ENCODE results near the gene HACD4. TPM values are rescaled to one million over a fixed set of nuclear protein-coding genes. Genes with fewer than 3 reads are reported as not detected.
A peak's percentile ranks its signal among the peaks of the same experiment; 100 is the strongest.

Gene HACD4
- total and polyA plus RNA-seq, 2 experiments from 2014 or later = 1.7 to 2.5 TPM

DNA sequence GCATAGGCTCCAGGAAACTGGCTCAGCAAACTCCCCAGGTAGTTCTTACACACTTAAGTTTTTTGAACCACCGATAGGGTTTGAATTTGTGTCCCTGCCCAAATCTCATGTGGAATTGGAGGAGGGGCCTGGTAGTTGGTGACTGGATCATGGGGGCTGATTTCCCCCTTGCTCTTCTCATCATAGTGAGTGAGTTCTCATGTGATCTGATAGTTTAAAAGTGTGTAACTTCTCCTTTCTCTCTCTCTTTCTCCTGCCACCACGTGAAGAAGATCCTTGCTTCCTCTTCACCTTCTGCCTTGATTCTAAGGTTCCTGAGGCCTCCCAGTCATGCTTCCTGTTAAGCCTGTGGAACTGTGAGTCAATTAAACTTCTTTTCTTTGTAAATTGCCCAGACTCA lies 22.4 kb upstream of the HACD4 start:
- Histone ChIP-seq H3K4me3 (no peak overlapping the region), H3K36me3 (ENCODE audit: insufficient read depth) (no peaks in the 10 kb centered on the region), H3K4me1 (ENCODE audit: insufficient read depth) (no peaks in the 10 kb centered on the region), H3K27ac (ENCODE audit: low read depth) (no peak overlapping the region), H3K27me3 (ENCODE audit: insufficient read depth) (no peaks in the 10 kb centered on the region), H2AFZ (0 out of 2 replicates have a peak overlapping the region, but pooled peaks have one; percentile 23), H3K79me2 (replicated peaks; ENCODE audit: insufficient read depth) (no peaks in the 10 kb centered on the region), H3K4me2 (no peak overlapping the region), H3F3A (replicated peaks; ENCODE audit: low read depth) (no peaks in the 10 kb centered on the region), H4K20me1 (replicated peaks; ENCODE audit: insufficient read depth) (no peaks in the 10 kb centered on the region), H3K9me2 (ENCODE audit: insufficient read depth) (0 out of 2 replicates have a peak, but pooled peaks cover 2% of the 10 kb centered on the region)
- TF ChIP-seq ZNF114 (CRISPR knock-in tag; IDR thresholded peaks at IDR 0.05) = no peak
- TF ChIP-seq CREB1 (CRISPR knock-in tag; IDR thresholded peaks at IDR 0.05; ENCODE audit: low read depth) = no peak
- TF ChIP-seq REST (IDR thresholded peaks at IDR 0.05; ENCODE audit: unreplicated experiment) = no peak
- no peaks in the 10 kb centered on the region for H3K36me3 Mint-ChIP-seq (ENCODE audit: low read depth)
- DNase-seq (ENCODE audit: low spot score) (no peak), ATAC-seq (no peak)
- no peaks in the 10 kb centered on the region for H3K27me3 Mint-ChIP-seq (ENCODE audit: insufficient read depth, low read depth, poor library complexity)
- H3K4me3 Mint-ChIP-seq = no peak overlapping the region
- H3K27ac Mint-ChIP-seq = no peak overlapping the region
- H3K4me1 Mint-ChIP-seq = no peaks in the 10 kb centered on the region; the same call in 2 of the 3 replicates
- H3K9me3 Mint-ChIP-seq = no peaks in the 10 kb centered on the region

DNA sequence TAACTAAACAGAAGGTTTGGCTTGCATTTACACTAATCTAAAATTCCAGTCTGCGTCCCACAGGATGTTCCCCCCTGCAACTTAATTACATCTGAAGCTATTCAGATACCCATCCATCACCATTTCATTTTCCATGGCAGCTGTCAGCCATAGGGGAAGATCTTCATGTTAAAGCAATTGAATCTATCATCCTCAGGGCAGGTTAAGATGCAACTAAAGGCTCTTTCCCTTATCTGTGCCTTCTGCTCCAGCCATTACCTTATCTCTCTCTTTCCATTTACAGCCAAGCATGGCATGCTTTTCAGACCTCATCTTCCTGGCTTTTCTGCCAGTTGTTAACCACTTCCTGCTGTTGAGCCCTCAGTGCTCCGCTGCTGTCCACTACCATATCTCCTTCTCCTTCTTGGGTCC lies 15.8 kb upstream of the HACD4 start:
- no peaks in the 10 kb centered on the region for H4K20me1 ChIP-seq (replicated peaks; ENCODE audit: insufficient read depth)
- H3K4me2 ChIP-seq = no peak overlapping the region
- H3K27ac Mint-ChIP-seq = no peak overlapping the region
- H3K9me3 Mint-ChIP-seq = no peaks in the 10 kb centered on the region
- DNase-seq (ENCODE audit: low spot score) (no peak), ATAC-seq (no peak)
- H3K36me3 Mint-ChIP-seq (ENCODE audit: low read depth) = no peaks in the 10 kb centered on the region
- H3K27ac ChIP-seq (ENCODE audit: low read depth) = no peak overlapping the region
- no peaks in the 10 kb centered on the region for H3K36me3 ChIP-seq (ENCODE audit: insufficient read depth)
- peaks cover 4% of the 10 kb centered on the region; the same call in 1 of the 2 replicates for H3K9me2 ChIP-seq (ENCODE audit: insufficient read depth)
- H3K4me3 Mint-ChIP-seq = no peak overlapping the region
- H3F3A ChIP-seq (replicated peaks; ENCODE audit: low read depth) = no peaks in the 10 kb centered on the region
- peaks cover 5% of the 10 kb centered on the region; the same call in 1 of the 3 replicates for H3K4me1 Mint-ChIP-seq
- no peaks in the 10 kb centered on the region for H3K4me1 ChIP-seq (ENCODE audit: insufficient read depth)
- no peaks in the 10 kb centered on the region for H3K27me3 ChIP-seq (ENCODE audit: insufficient read depth)
- H3K4me3 ChIP-seq = no peak overlapping the region
- no peaks in the 10 kb centered on the region for H3K79me2 ChIP-seq (replicated peaks; ENCODE audit: insufficient read depth)
- no peaks in the 10 kb centered on the region for H3K27me3 Mint-ChIP-seq (ENCODE audit: insufficient read depth, low read depth, poor library complexity)
- H2AFZ ChIP-seq = no peak overlapping the region
- no peak for TF ChIP-seq POLR2AphosphoS5 (IDR thresholded peaks at IDR 0.05; ENCODE audit: low read depth)
- TF ChIP-seq ZNF331 (CRISPR knock-in tag; IDR thresholded peaks at IDR 0.05; ENCODE audit: low read depth) = no peak
- TF ChIP-seq STAT1 (IDR thresholded peaks at IDR 0.05; ENCODE audit: unreplicated experiment) = no peak
- no peak for TF ChIP-seq NANOG (IDR thresholded peaks at IDR 0.05; ENCODE audit: borderline replicate concordance)
- no peak for TF ChIP-seq JUNB (IDR thresholded peaks at IDR 0.05; ENCODE audit: unreplicated experiment)
- TF ChIP-seq, protein P1, sequence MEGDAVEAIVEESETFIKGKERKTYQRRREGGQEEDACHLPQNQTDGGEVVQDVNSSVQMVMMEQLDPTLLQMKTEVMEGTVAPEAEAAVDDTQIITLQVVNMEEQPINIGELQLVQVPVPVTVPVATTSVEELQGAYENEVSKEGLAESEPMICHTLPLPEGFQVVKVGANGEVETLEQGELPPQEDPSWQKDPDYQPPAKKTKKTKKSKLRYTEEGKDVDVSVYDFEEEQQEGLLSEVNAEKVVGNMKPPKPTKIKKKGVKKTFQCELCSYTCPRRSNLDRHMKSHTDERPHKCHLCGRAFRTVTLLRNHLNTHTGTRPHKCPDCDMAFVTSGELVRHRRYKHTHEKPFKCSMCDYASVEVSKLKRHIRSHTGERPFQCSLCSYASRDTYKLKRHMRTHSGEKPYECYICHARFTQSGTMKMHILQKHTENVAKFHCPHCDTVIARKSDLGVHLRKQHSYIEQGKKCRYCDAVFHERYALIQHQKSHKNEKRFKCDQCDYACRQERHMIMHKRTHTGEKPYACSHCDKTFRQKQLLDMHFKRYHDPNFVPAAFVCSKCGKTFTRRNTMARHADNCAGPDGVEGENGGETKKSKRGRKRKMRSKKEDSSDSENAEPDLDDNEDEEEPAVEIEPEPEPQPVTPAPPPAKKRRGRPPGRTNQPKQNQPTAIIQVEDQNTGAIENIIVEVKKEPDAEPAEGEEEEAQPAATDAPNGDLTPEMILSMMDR (conservative IDR thresholded peaks at IDR 0.05; ENCODE audit: low read depth in 2 of 2) = no peak
- no peak for TF ChIP-seq REST (IDR thresholded peaks at IDR 0.05; ENCODE audit: unreplicated experiment)
- no peak for TF ChIP-seq EZH2 (IDR thresholded peaks at IDR 0.05; ENCODE audit: low read depth, unreplicated experiment)

Data from GM23338 (cell line).